Measurements from ENCODE around the gene DNAJC7. TPM values are rescaled to one million over a fixed set of nuclear protein-coding genes. Genes with fewer than 3 reads are reported as not detected.
"Not testable (repeated sequence)": the region's sequence is repeated elsewhere in the genome, so short reads cannot be mapped to it uniquely, and the experiment has no call there.

DNAJC7 gene
- total and polyA plus RNA-seq, 4 donors: 68.2 to 84.2 (median 74.3) TPM

DNA sequence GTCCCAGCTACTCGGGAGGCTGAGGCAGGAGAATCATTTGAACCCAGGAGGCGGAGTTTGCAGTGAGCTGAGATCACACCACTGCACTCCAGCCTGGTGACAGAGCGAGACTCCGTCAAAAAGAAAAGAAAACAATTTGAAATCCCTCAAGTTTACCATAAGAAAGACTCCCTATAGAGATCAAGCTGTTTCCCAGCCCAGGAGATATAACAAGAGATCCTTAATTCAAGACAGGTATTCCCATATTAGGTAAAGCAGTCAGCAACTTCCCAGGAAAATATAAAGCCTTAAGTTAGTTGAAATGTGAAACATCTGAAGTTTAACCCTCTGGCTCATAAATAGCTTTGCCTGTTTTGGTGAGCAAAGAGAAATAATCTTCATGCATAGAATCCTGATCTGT lies 4.9 kb downstream of the DNAJC7 start:
- intact Hi-C loops (cut with DNase I); H3K4me3 ChIP-seq (ENCODE audit: low read length in 2 of 2); H3K9me3 ChIP-seq (ENCODE audit: control insufficient read depth, low read length); DNase-seq; H3K27ac ChIP-seq (ENCODE audit: low read depth in 1 of 2, low read length in 2 of 2); ATAC-seq (ENCODE audit: low FRiP score); H3K36me3 ChIP-seq (ENCODE audit: control insufficient read depth in 1 of 2, insufficient read depth in 2 of 2, low read length in 1 of 2); H3K4me1 ChIP-seq (ENCODE audit: control insufficient read depth in 1 of 2, insufficient read depth in 2 of 2, low read length in 2 of 2); H3K27me3 ChIP-seq (ENCODE audit: control insufficient read depth in 1 of 2, insufficient read depth in 2 of 2, low read length in 1 of 2): not testable (repeated sequence)
- WGBS, 2 donors: 44 to 66% methylated on average over 4 of the region's 4 CpGs

- Histone ChIP-seq H3K4me3 (ENCODE audit: low read length in 2 of 2) (no peak overlapping the region), H3K4me1 (ENCODE audit: control insufficient read depth in 1 of 2, insufficient read depth in 2 of 2, low read length in 2 of 2) (peaks cover 0 to 3% of the 10 kb centered on the region in 2 donors), H3K27me3 (ENCODE audit: control insufficient read depth in 1 of 2, insufficient read depth in 2 of 2, low read length in 1 of 2) (no peaks in the 10 kb centered on the region), H3K27ac (ENCODE audit: low read depth in 1 of 2, low read length in 2 of 2) (no peak overlapping the region), H3K36me3 (ENCODE audit: control insufficient read depth in 1 of 2, insufficient read depth in 2 of 2, low read length in 1 of 2) (no peaks in the 10 kb centered on the region), H3K9me3 (ENCODE audit: control insufficient read depth, low read length) (no peaks in the 10 kb centered on the region)
- intact Hi-C loops (cut with DNase I): no loop called here
- DNase-seq: no peak
- no peak for ATAC-seq (ENCODE audit: low FRiP score)
- 94 to 95% methylated on average over 3 of the region's 3 CpGs for WGBS, 2 donors
Observed at GRCh38 chr17:42010898-42011516, 6.2 kb downstream of the DNAJC7 start.

- intact Hi-C loops (cut with DNase I); H3K27ac ChIP-seq (ENCODE audit: low read depth in 1 of 2, low read length in 2 of 2); H3K4me1 ChIP-seq (ENCODE audit: control insufficient read depth in 1 of 2, insufficient read depth in 2 of 2, low read length in 2 of 2); H3K36me3 ChIP-seq (ENCODE audit: control insufficient read depth in 1 of 2, insufficient read depth in 2 of 2, low read length in 1 of 2); H3K9me3 ChIP-seq (ENCODE audit: control insufficient read depth, low read length); H3K27me3 ChIP-seq (ENCODE audit: control insufficient read depth in 1 of 2, insufficient read depth in 2 of 2, low read length in 1 of 2); ATAC-seq (ENCODE audit: low FRiP score); DNase-seq; H3K4me3 ChIP-seq (ENCODE audit: low read length in 2 of 2): not testable (repeated sequence)
- 66 to 67% methylated on average over 9 of the region's 9 CpGs for WGBS, 2 donors
Observed at GRCh38 chr17:42010266-42010680, 7.0 kb downstream of the DNAJC7 start.

DNA sequence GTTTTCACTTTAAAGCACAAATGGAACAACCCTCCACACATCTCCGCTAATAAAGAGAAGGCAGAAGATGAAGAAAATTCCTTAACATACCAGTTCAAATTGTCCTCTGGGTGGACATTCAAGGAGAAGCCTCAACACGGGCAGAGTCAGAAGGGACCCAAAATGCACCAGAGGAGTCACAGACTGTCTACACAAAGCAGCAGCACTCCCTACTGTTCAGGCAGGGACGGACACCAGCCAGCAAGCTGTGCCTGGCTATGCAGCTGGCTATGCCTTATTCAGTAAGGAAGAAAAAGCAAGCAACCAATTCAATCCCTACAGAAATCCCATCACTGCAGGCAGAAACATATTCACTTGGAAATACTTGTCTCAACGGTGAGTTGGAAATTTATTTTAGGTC lies 8.1 kb downstream of the DNAJC7 start:
- Histone ChIP-seq H3K36me3 (ENCODE audit: control insufficient read depth in 1 of 2, insufficient read depth in 2 of 2, low read length in 1 of 2) (no peaks in the 10 kb centered on the region), H3K27me3 (ENCODE audit: control insufficient read depth in 1 of 2, insufficient read depth in 2 of 2, low read length in 1 of 2) (no peaks in the 10 kb centered on the region), H3K9me3 (ENCODE audit: control insufficient read depth, low read length) (no peaks in the 10 kb centered on the region), H3K4me3 (ENCODE audit: low read length in 2 of 2) (no peak overlapping the region), H3K27ac (ENCODE audit: low read depth in 1 of 2, low read length in 2 of 2) (no peak overlapping the region), H3K4me1 (ENCODE audit: control insufficient read depth in 1 of 2, insufficient read depth in 2 of 2, low read length in 2 of 2) (peaks cover 0 to 3% of the 10 kb centered on the region in 2 donors)
- 72 to 76% methylated on average over 4 of the region's 4 CpGs for WGBS, 2 donors
- no peak for ATAC-seq (ENCODE audit: low FRiP score)
- intact Hi-C loops (cut with DNase I): no loop called here
- DNase-seq: no peak

DNA sequence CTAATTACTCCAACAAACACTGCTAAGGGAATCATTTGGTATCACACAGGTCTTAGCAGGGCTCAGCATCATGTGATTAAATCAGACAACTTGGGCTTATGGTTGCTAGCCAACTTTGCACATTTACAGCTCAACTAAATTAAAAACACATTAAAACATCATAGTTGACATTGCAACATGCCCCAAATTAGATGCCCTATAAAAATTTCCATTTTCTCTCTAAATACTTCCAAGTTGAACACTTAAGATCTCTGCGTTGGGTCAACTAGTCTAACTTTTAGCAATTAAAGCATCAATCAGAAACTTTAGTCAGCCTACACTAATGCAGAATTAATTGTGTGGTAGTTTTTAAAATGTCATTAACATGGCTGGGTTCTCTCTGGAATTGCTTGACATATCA lies 12.1 kb downstream of the DNAJC7 start:
- DNase-seq: no peak
- no peaks in the 10 kb centered on the region for H3K9me3 ChIP-seq (ENCODE audit: control insufficient read depth, low read length)
- H3K36me3 ChIP-seq (ENCODE audit: control insufficient read depth in 1 of 2, insufficient read depth in 2 of 2, low read length in 1 of 2): peaks cover 2 to 4% of the 10 kb centered on the region in 2 donors
- H3K27ac ChIP-seq (ENCODE audit: low read depth in 1 of 2, low read length in 2 of 2): no peak overlapping the region
- no peaks in the 10 kb centered on the region for H3K4me1 ChIP-seq (ENCODE audit: control insufficient read depth in 1 of 2, insufficient read depth in 2 of 2, low read length in 2 of 2)
- H3K4me3 ChIP-seq (ENCODE audit: low read length in 2 of 2): no peak overlapping the region
- intact Hi-C loops (cut with DNase I): no loop called here
- H3K27me3 ChIP-seq (ENCODE audit: control insufficient read depth in 1 of 2, insufficient read depth in 2 of 2, low read length in 1 of 2): no peaks in the 10 kb centered on the region
- 72 to 80% methylated on average over 1 of the region's 1 CpG for WGBS, 2 donors
- no peak for ATAC-seq (ENCODE audit: low FRiP score)

DNA sequence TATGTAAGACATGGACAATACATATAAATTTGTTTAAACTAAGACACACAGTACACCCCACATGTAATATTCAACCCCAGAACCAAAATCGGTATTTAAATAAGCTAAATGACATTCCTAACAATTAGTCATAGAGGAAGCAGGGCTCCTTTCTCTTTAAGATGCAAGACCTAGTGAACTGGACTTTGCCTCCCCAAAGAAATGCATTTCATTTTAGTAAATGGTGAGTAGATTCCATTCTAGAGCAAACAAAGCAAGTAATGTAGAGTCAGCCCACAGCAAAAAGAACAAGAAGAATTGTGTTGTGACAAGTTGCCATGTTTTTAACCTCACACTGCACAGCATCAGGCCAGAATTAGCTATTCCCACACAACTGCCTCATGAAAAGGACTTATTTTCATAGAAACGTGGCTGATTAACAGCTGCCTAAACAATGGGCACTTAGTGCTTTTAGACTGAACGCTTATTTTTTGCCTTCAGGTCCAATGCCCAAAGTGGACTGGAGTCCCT lies 14.4 kb downstream of the DNAJC7 start:
- H3K4me3 ChIP-seq (ENCODE audit: low read length in 2 of 2): no peak overlapping the region
- H3K4me1 ChIP-seq (ENCODE audit: control insufficient read depth in 1 of 2, insufficient read depth in 2 of 2, low read length in 2 of 2): no peaks in the 10 kb centered on the region
- 57 to 66% methylated on average over 3 of the region's 3 CpGs for WGBS, 2 donors
- DNase-seq: no peak
- no peaks in the 10 kb centered on the region for H3K9me3 ChIP-seq (ENCODE audit: control insufficient read depth, low read length)
- peaks cover 4 to 5% of the 10 kb centered on the region in 2 donors for H3K36me3 ChIP-seq (ENCODE audit: control insufficient read depth in 1 of 2, insufficient read depth in 2 of 2, low read length in 1 of 2)
- intact Hi-C loops (cut with DNase I): no loop called here
- no peak for ATAC-seq (ENCODE audit: low FRiP score)
- no peak overlapping the region for H3K27ac ChIP-seq (ENCODE audit: low read depth in 1 of 2, low read length in 2 of 2)
- no peaks in the 10 kb centered on the region for H3K27me3 ChIP-seq (ENCODE audit: control insufficient read depth in 1 of 2, insufficient read depth in 2 of 2, low read length in 1 of 2)

GRCh38 chr17:42002175-42002791 lies 15.0 kb downstream of the DNAJC7 start:
- H3K36me3 ChIP-seq (ENCODE audit: control insufficient read depth in 1 of 2, insufficient read depth in 2 of 2, low read length in 1 of 2): peaks cover 4 to 5% of the 10 kb centered on the region in 2 donors
- 91 to 93% methylated on average over 7 of the region's 7 CpGs for WGBS, 2 donors
- no peaks in the 10 kb centered on the region for H3K9me3 ChIP-seq (ENCODE audit: control insufficient read depth, low read length)
- no peaks in the 10 kb centered on the region for H3K4me1 ChIP-seq (ENCODE audit: control insufficient read depth in 1 of 2, insufficient read depth in 2 of 2, low read length in 2 of 2)
- H3K4me3 ChIP-seq (ENCODE audit: low read length in 2 of 2): no peak overlapping the region
- no peaks in the 10 kb centered on the region for H3K27me3 ChIP-seq (ENCODE audit: control insufficient read depth in 1 of 2, insufficient read depth in 2 of 2, low read length in 1 of 2)
- H3K27ac ChIP-seq (ENCODE audit: low read depth in 1 of 2, low read length in 2 of 2): no peak overlapping the region
- intact Hi-C loops (cut with DNase I): no loop called here
- DNase-seq (no peak), ATAC-seq (ENCODE audit: low FRiP score) (no peak)

- no peaks in the 10 kb centered on the region for H3K4me1 ChIP-seq (ENCODE audit: control insufficient read depth in 1 of 2, insufficient read depth in 2 of 2, low read length in 2 of 2)
- H3K4me3 ChIP-seq (ENCODE audit: low read length in 2 of 2): no peak overlapping the region
- DNase-seq: no peak
- intact Hi-C loops (cut with DNase I): no loop called here
- H3K27ac ChIP-seq (ENCODE audit: low read depth in 1 of 2, low read length in 2 of 2): no peak overlapping the region
- H3K36me3 ChIP-seq (ENCODE audit: control insufficient read depth in 1 of 2, insufficient read depth in 2 of 2, low read length in 1 of 2): peaks cover 5 to 6% of the 10 kb centered on the region in 2 donors
- no peaks in the 10 kb centered on the region for H3K27me3 ChIP-seq (ENCODE audit: control insufficient read depth in 1 of 2, insufficient read depth in 2 of 2, low read length in 1 of 2)
- ATAC-seq (ENCODE audit: low FRiP score): no peak
- 92% methylated on average over 2 of the region's 2 CpGs for WGBS, 2 donors
- H3K9me3 ChIP-seq (ENCODE audit: control insufficient read depth, low read length): no peaks in the 10 kb centered on the region
Observed at GRCh38 chr17:42001729-42002128, 15.5 kb downstream of the DNAJC7 start.

Measured in aorta (tissue), 5 donors.